OCI-LY7 (cell line): Measurements from ENCODE around the gene MRPL34.

ENCODE experiments used
- EZH2phosphoT487 ChIP-seq: fragments of 200-600 bp; sonication (generic); IDR thresholded peaks from 2 replicates; pipeline ENCODE4 v1.6.1; 2018; ENCODE audit warnings: low read depth, borderline replicate concordance, mild to moderate bottlenecking, mixed run types, antibody characterized with exemption, low read length, moderate library complexity, mixed read lengths
- TF ChIP-seq, protein P1 (sequence below): fragments of 200-600 bp; sonication (generic); conservative IDR thresholded peaks from 2 replicates; pipeline ENCODE4 v1.5.1; 2014; ENCODE audit warnings: mild to moderate bottlenecking, antibody characterized with exemption, low read length, moderate library complexity, mixed read lengths

DNA sequence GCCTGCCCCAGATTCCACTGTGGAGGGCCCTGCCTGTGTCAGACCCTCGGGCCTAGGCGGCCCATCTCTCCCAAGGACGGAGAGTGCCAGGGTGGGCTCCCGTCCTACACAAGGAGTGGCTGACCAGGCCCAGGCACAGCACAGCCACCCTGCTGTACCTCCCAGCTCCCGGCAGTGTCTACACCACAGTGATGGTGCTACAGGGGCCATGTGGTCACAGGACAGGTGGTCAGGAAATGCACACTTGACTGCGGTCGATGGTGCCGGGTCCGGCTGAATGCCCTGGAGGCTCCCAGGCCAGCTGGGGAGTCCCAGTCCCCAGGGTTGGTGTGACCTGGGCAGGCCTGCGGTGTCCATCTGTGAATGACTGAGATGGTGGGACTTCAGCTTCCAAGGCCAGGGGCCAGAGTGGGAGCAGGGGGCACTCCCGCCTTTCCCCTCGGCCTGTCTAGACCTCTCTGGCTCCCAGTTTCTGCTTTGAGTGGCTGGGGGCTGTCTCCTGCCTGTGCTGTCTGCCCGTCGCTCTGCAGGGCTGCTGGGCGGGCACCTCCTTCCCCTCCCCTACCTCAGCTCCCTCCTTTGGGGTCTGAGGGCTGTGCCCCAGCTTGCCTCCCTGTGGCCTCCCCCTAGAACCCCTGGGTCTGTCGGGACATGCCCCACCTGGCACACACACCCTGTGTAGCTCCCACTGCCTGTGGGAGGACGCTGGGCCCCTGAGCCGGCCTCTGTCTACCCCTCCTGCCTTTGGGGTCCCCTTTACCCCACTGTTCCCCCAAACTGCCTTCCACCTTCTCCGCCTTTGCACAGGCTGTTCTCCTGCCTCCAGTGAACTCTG, 16.2 kb downstream of the MRPL34 start:
- TF ChIP-seq, protein P1, sequence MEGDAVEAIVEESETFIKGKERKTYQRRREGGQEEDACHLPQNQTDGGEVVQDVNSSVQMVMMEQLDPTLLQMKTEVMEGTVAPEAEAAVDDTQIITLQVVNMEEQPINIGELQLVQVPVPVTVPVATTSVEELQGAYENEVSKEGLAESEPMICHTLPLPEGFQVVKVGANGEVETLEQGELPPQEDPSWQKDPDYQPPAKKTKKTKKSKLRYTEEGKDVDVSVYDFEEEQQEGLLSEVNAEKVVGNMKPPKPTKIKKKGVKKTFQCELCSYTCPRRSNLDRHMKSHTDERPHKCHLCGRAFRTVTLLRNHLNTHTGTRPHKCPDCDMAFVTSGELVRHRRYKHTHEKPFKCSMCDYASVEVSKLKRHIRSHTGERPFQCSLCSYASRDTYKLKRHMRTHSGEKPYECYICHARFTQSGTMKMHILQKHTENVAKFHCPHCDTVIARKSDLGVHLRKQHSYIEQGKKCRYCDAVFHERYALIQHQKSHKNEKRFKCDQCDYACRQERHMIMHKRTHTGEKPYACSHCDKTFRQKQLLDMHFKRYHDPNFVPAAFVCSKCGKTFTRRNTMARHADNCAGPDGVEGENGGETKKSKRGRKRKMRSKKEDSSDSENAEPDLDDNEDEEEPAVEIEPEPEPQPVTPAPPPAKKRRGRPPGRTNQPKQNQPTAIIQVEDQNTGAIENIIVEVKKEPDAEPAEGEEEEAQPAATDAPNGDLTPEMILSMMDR = no peak
- no peak for TF ChIP-seq EZH2phosphoT487
